CD8-positive, alpha-beta memory T cell (primary cell): ENCODE results near the gene DEDD. TPM values are rescaled to one million over a fixed set of nuclear protein-coding genes. Genes with fewer than 3 reads are reported as not detected.
A peak's percentile ranks its signal among the peaks of the same experiment; 100 is the strongest.

ENCODE experiments used
- CTCF ChIA-PET: fragments of 350-600 bp; sonication (Branson Sonifier 250); formaldehyde crosslinking; loops from one replicate; lab custom pipeline; 2021; ENCODE audit warnings: antibody characterized with exemption; lab: Charles Lee
- POLR2A ChIA-PET: fragments of 350-600 bp; sonication (Branson Sonifier 250); formaldehyde crosslinking; loops from one replicate; lab custom pipeline; 2021; ENCODE audit warnings: antibody characterized with exemption; lab: Charles Lee
- DNase-seq, 5 donors: peaks; one replicate each; pipeline versions ENCODE4 v3.0.0 to v3.0.0-alpha.2; 2020 to 2022; ENCODE audit warnings: mixed read lengths in 1 of 5
- H3K27ac ChIP-seq: one replicate; pipeline ENCODE4 v1.7.0; 2013; ENCODE audit warnings: low read depth, mild to moderate bottlenecking, low read length, moderate library complexity
- H3K27me3 ChIP-seq: 2 replicates; pipeline ENCODE4 v1.7.0; 2013; ENCODE audit warnings: low read length, mild to moderate bottlenecking; ENCODE audit not compliant: insufficient read depth, poor library complexity, severe bottlenecking
- H3K36me3 ChIP-seq: 2 replicates; pipeline ENCODE4 v1.7.0; 2013; ENCODE audit warnings: mild to moderate bottlenecking, low read length, moderate library complexity; ENCODE audit not compliant: insufficient read depth
- H3K4me1 ChIP-seq: 2 replicates; pipeline ENCODE4 v1.7.0; 2013; ENCODE audit warnings: mild to moderate bottlenecking, low read length, moderate library complexity; ENCODE audit not compliant: insufficient read depth
- H3K4me3 ChIP-seq: 2 replicates; pipeline ENCODE4 v1.7.0; 2013; ENCODE audit warnings: mild to moderate bottlenecking, low read length
- H3K9me3 ChIP-seq: 2 replicates; pipeline ENCODE4 v1.7.0; 2013; ENCODE audit warnings: mild to moderate bottlenecking, low read length
- H3K27ac Mint-ChIP-seq, 8 donors: one replicate each; pipeline ENCODE4 v1.8.0; 2020 to 2021; ENCODE audit warnings: mixed read lengths in 8 of 8, mild to moderate bottlenecking in 6 of 8, inconsistent platforms in 3 of 8, moderate library complexity in 3 of 8
- H3K27me3 Mint-ChIP-seq, 2 donors: one replicate each; pipeline ENCODE4 v1.8.0; 2020 to 2021; ENCODE audit warnings: mixed read lengths in 2 of 2, mild to moderate bottlenecking in 1 of 2, moderate library complexity in 1 of 2
- H3K36me3 Mint-ChIP-seq, 3 donors: one replicate each; pipeline ENCODE4 v1.8.0; 2020 to 2021; ENCODE audit warnings: mixed read lengths in 3 of 3, inconsistent platforms in 1 of 3, mild to moderate bottlenecking in 1 of 3
- H3K4me1 Mint-ChIP-seq, 3 donors: one replicate each; pipeline ENCODE4 v1.8.0; 2020 to 2021; ENCODE audit warnings: mixed read lengths in 3 of 3, inconsistent platforms in 1 of 3, mild to moderate bottlenecking in 1 of 3
- H3K4me3 Mint-ChIP-seq, 7 donors: one replicate each; pipeline ENCODE4 v1.8.0; 2020 to 2021; ENCODE audit warnings: mixed read lengths in 7 of 7, mild to moderate bottlenecking in 6 of 7, moderate library complexity in 4 of 7, inconsistent platforms in 2 of 7
- H3K9me3 Mint-ChIP-seq, 5 donors: one replicate each; pipeline ENCODE4 v1.8.0; 2020 to 2022; ENCODE audit warnings: mixed read lengths in 5 of 5, mild to moderate bottlenecking in 3 of 5, moderate library complexity in 2 of 5, inconsistent platforms in 1 of 5
- polyA plus RNA-seq: library from polyadenylated mRNA; unstranded; fragments of 300-500 nt; fragmentation: Illumina TruSeq; gene quantifications from one replicate; pipeline ENCODE4 v1.2.3, GENCODE V29; 2021
- total RNA-seq, 2 experiments: library from RNA; stranded (reverse); gene quantifications; one replicate each; pipeline ENCODE4 v1.2.3, GENCODE V29; 2021

DEDD gene
- total and polyA plus RNA-seq, 3 experiments from 2014 or later = 30.0 to 41.9 (median 41.0) TPM

GRCh38 chr1:161137881-161138280, 5.4 kb upstream of the DEDD start:
- H3K9me3 ChIP-seq = no peaks in the 10 kb centered on the region
- H3K4me3 ChIP-seq = no peak overlapping the region
- ChIA-PET POLR2A (interaction anchor here (1.0 kb wide), 1 partner anchor 40 kb away, joined by 4 read pairs; no protein-coding TSS in a partner anchor), CTCF (interaction anchor here (0.8 to 2.6 kb wide), 10 partner anchors 21 to 303 kb away, joined by 3 to 10 read pairs (median 4); partner anchors contain the start of genes ARHGAP30, KLHDC9, NIT1 and PFDN2)
- Mint-ChIP-seq H3K27me3 (no peaks in the 10 kb centered on the region), H3K36me3 (peaks cover 0 to 2% (median 0%) of the 10 kb centered on the region in 3 donors), H3K4me3 (no peak overlapping the region), H3K9me3 (no peaks in the 10 kb centered on the region), H3K27ac (peak overlapping the region in 2 of 8 donors; percentile 61 to 86), H3K4me1 (peaks cover 4 to 8% (median 6%) of the 10 kb centered on the region in 3 donors)
- peaks cover 7% of the 10 kb centered on the region for H3K4me1 ChIP-seq
- no peak overlapping the region for H3K27ac ChIP-seq
- H3K27me3 ChIP-seq = no peaks in the 10 kb centered on the region
- no peaks in the 10 kb centered on the region for H3K36me3 ChIP-seq
- no peak for DNase-seq

DNA sequence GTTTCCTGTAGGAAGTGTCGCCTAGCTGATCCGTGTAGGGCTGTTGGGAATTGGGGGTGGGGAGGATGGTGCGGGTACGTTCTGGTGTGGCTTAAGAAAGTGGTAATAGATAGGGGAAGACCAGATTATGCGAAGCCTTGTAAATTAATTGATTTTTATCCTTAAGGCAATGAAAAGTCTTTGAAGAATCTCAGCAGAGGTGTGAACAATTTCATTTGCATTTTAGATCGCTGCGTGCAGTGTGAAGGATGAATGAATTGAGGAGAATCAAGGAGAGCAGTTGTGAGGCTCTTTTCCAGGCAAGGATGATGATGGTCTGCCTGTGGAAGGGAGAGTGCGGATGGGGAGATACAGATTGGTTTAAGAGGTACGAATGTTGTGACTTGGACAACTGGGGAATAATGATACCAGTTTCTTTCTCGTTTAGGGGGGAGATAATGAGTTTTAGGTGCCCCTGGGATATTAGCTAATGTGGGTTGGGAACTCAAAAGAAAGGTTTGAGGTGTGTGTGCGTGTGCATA, 813 bp upstream of the DEDD start:
- peak overlapping the region; percentile 98 for H3K4me3 ChIP-seq
- no peak overlapping the region for H3K27ac Mint-ChIP-seq
- no peak overlapping the region for H3K4me3 Mint-ChIP-seq
- CTCF ChIA-PET = interaction anchor here (0.8 to 3.3 kb wide), 14 partner anchors 10 to 94 kb away, joined by 3 to 9 read pairs (median 4); partner anchors contain the start of genes NIT1, PFDN2, PPOX and TOMM40L
- H3K36me3 ChIP-seq = peaks cover 6% of the 10 kb centered on the region
- no peak for DNase-seq
- H3K27me3 Mint-ChIP-seq = no peaks in the 10 kb centered on the region
- H3K4me1 ChIP-seq = peaks cover 28% of the 10 kb centered on the region
- peaks cover 31 to 40% (median 37%) of the 10 kb centered on the region in 3 donors for H3K4me1 Mint-ChIP-seq
- POLR2A ChIA-PET = interaction anchor here (0.8 to 2.7 kb wide), 9 partner anchors 16 to 95 kb away, joined by 3 to 19 read pairs (median 5); partner anchors contain the start of genes NDUFS2, NIT1, PFDN2 and TOMM40L
- H3K27me3 ChIP-seq = no peaks in the 10 kb centered on the region
- H3K9me3 ChIP-seq = no peaks in the 10 kb centered on the region
- peak overlapping the region; percentile 84 for H3K27ac ChIP-seq
- peaks cover 0 to 25% (median 0%) of the 10 kb centered on the region in 3 donors for H3K36me3 Mint-ChIP-seq
- H3K9me3 Mint-ChIP-seq = no peaks in the 10 kb centered on the region

- Histone ChIP-seq H3K36me3 (peaks cover 13% of the 10 kb centered on the region), H3K4me3 (peak overlapping the region; percentile 98), H3K27ac (peak overlapping the region; percentile 59), H3K4me1 (peaks cover 40% of the 10 kb centered on the region), H3K9me3 (no peaks in the 10 kb centered on the region), H3K27me3 (no peaks in the 10 kb centered on the region)
- H3K9me3 Mint-ChIP-seq = no peaks in the 10 kb centered on the region
- DNase-seq = peak in 2 of 5 donors; percentile 12 to 35
- ChIA-PET POLR2A (interaction anchor here (0.9 to 2.7 kb wide), 9 partner anchors 14 to 94 kb away, joined by 3 to 19 read pairs (median 5); partner anchors contain the start of genes NDUFS2, NIT1, PFDN2 and TOMM40L), CTCF (interaction anchor here (0.9 to 3.3 kb wide), 10 partner anchors 9 to 94 kb away, joined by 3 to 9 read pairs (median 4); partner anchors contain the start of genes PPOX, TOMM40L and TSTD1)
- H3K36me3 Mint-ChIP-seq = peaks cover 0 to 40% (median 1%) of the 10 kb centered on the region in 3 donors
- H3K4me1 Mint-ChIP-seq = peaks cover 40 to 54% (median 52%) of the 10 kb centered on the region in 3 donors
- no peak overlapping the region for H3K4me3 Mint-ChIP-seq
- no peaks in the 10 kb centered on the region for H3K27me3 Mint-ChIP-seq
- H3K27ac Mint-ChIP-seq = peak overlapping the region in 5 of 8 donors; percentile 80 to 98 (median 94)
These were observed 701 bp downstream of the DEDD start for GRCh38 chr1:161131523-161132409.

GRCh38 chr1:161130266-161130665, 2.2 kb downstream of the DEDD start:
- Histone ChIP-seq H3K27ac (no peak overlapping the region), H3K4me1 (peaks cover 42% of the 10 kb centered on the region), H3K36me3 (peaks cover 16% of the 10 kb centered on the region), H3K4me3 (no peak overlapping the region), H3K9me3 (no peaks in the 10 kb centered on the region), H3K27me3 (no peaks in the 10 kb centered on the region)
- Mint-ChIP-seq H3K4me1 (peaks cover 47 to 62% (median 50%) of the 10 kb centered on the region in 3 donors), H3K27me3 (no peaks in the 10 kb centered on the region), H3K36me3 (peaks cover 0 to 50% (median 8%) of the 10 kb centered on the region in 3 donors), H3K4me3 (peak overlapping the region in 1 of 7 donors; percentile 27), H3K9me3 (no peaks in the 10 kb centered on the region), H3K27ac (peak overlapping the region in 5 of 8 donors; percentile 80 to 98 (median 91))
- POLR2A ChIA-PET = interaction anchor here (0.6 to 2.7 kb wide), 2 partner anchors 11 to 13 kb away, joined by 3 to 11 read pairs; partner anchors contain the start of genes NIT1 and PFDN2
- CTCF ChIA-PET = interaction anchor here (0.7 to 1.7 kb wide), 2 partner anchors 11 to 33 kb away, joined by 3 to 4 read pairs; no protein-coding TSS in a partner anchor
- no peak for DNase-seq

DNA sequence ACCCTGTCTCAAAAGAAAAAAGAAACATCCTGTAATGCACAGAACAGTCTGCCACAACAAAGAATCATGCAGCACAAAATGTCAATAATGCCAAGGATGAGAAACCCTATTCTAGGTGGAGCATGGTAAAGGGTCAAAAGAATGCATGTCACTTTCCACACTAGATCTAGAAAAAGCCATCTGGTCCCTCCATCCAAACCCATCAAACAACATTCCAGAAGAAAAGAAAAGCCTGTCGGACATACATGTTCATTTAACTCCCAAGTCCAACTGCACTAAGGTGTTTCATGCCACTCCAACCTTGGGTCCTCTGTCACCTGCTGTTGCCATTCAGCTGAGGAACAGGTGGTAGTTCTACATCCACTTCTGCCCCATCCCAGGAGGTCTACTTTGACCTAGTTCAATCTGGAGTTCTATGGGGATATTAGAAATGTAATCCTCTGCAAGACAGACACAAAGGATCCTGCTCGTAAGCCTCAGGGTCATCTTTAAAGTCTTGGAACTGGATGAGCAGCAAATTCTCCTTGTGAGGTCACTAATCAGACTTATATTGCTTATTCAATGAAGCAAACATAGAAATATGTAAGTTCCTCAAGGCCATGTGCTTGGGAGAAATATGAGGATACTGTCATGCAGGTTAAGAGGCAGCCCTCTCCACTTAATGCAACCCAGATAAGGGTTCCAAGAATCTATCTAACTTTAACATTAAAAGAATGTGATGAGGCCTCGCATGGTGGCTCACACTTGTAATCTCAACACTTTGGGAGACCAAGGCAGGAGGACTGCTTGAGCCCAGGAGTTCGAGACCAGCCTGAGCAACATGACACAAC, 3.7 kb downstream of the DEDD start:
- peaks cover 41% of the 10 kb centered on the region for H3K4me1 ChIP-seq
- Mint-ChIP-seq H3K9me3 (no peaks in the 10 kb centered on the region), H3K4me3 (peak overlapping the region in 1 of 7 donors; percentile 21), H3K27ac (peak overlapping the region in 5 of 8 donors; percentile 43 to 76 (median 58)), H3K4me1 (peaks cover 44 to 58% (median 50%) of the 10 kb centered on the region in 3 donors), H3K27me3 (no peaks in the 10 kb centered on the region), H3K36me3 (peaks cover 0 to 63% (median 8%) of the 10 kb centered on the region in 3 donors)
- no peaks in the 10 kb centered on the region for H3K27me3 ChIP-seq
- peaks cover 21% of the 10 kb centered on the region for H3K36me3 ChIP-seq
- CTCF ChIA-PET = interaction anchor here (1.3 kb wide), 2 partner anchors 12 to 29 kb away, joined by 3 read pairs; no protein-coding TSS in a partner anchor
- H3K27ac ChIP-seq = no peak overlapping the region
- POLR2A ChIA-PET = interaction anchor here (1.0 kb wide), 1 partner anchor 61 kb away, joined by 3 read pairs; no protein-coding TSS in a partner anchor
- DNase-seq = no peak
- no peaks in the 10 kb centered on the region for H3K9me3 ChIP-seq
- H3K4me3 ChIP-seq = no peak overlapping the region

GRCh38 chr1:161127649-161128048, 4.8 kb downstream of the DEDD start:
- Mint-ChIP-seq H3K4me3 (no peak overlapping the region), H3K36me3 (peaks cover 0 to 74% (median 11%) of the 10 kb centered on the region in 3 donors), H3K27ac (peak overlapping the region in 7 of 8 donors; percentile 2 to 72 (median 62)), H3K4me1 (peaks cover 44 to 58% (median 50%) of the 10 kb centered on the region in 3 donors), H3K9me3 (no peaks in the 10 kb centered on the region), H3K27me3 (no peaks in the 10 kb centered on the region)
- peaks cover 26% of the 10 kb centered on the region for H3K36me3 ChIP-seq
- DNase-seq = no peak
- H3K27me3 ChIP-seq = no peaks in the 10 kb centered on the region
- H3K4me1 ChIP-seq = peaks cover 35% of the 10 kb centered on the region
- H3K4me3 ChIP-seq = no peak overlapping the region
- POLR2A ChIA-PET = interaction anchor here (1.0 kb wide), 1 partner anchor 60 kb away, joined by 3 read pairs; no protein-coding TSS in a partner anchor
- CTCF ChIA-PET = interaction anchor here (0.7 to 1.3 kb wide), 3 partner anchors 13 to 31 kb away, joined by 3 read pairs; no protein-coding TSS in a partner anchor
- no peaks in the 10 kb centered on the region for H3K9me3 ChIP-seq
- H3K27ac ChIP-seq = no peak overlapping the region
